HepG2 (cell line): Measurements from ENCODE around the gene MAML1. TPM values are rescaled to one million over a fixed set of nuclear protein-coding genes. Genes with fewer than 3 reads are reported as not detected.

ENCODE experiments used
- AGO2 ChIP-seq: fragments of 200-400 bp; formaldehyde crosslinking; optimal IDR thresholded peaks from 2 replicates; pipeline ENCODE3; 2017; ENCODE audit warnings: mild to moderate bottlenecking, low read depth, low read length, moderate library complexity
- CBX1 ChIP-seq: IDR thresholded peaks from one replicate; pipeline ENCODE4 v1.6.1; 2016; ENCODE audit warnings: antibody characterized with exemption, low read depth
- EHMT2 ChIP-seq: fragments of 200-600 bp; sonication (generic); IDR thresholded peaks from 2 replicates; pipeline ENCODE4 v1.7.0; 2017; ENCODE audit warnings: antibody characterized with exemption, low read depth, low read length, borderline replicate concordance
- FOXK2 ChIP-seq: fragments of 450-650 bp; IDR thresholded peaks from 2 replicates; pipeline ENCODE4 v1.6.1; 2016
- HMG20A ChIP-seq: IDR thresholded peaks from 2 replicates; pipeline ENCODE4 v1.6.1; 2016; ENCODE audit warnings: borderline replicate concordance
- IRF2 ChIP-seq: IDR thresholded peaks from 2 replicates; pipeline ENCODE4 v1.6.1; 2018; ENCODE audit warnings: missing genetic modification reagents, missing compliant biosample characterization
- NCOA5 ChIP-seq: sonication (generic); formaldehyde crosslinking; IDR thresholded peaks from 2 replicates; pipeline ENCODE4 v1.4.0; 2020; ENCODE audit warnings: missing genetic modification reagents
- SP1 ChIP-seq, 2 experiments: fragments of 450-650 bp in 1 of 2; sonication (generic) in 1 of 2; formaldehyde crosslinking in 1 of 2; IDR thresholded peaks; 2 replicates each; pipeline versions ENCODE4 v1.4.0 to v1.6.1; 2016 to 2020; ENCODE audit warnings: missing genetic modification reagents in 1 of 2
- TBX3 ChIP-seq: fragments of 450-650 bp; IDR thresholded peaks from 2 replicates; pipeline ENCODE4 v1.6.1; 2017; ENCODE audit warnings: antibody characterized with exemption, mild to moderate bottlenecking, inconsistent platforms, borderline replicate concordance
- ZNF136 ChIP-seq: sonication (generic); formaldehyde crosslinking; IDR thresholded peaks from 2 replicates; pipeline ENCODE4 v1.8.1; 2022; ENCODE audit warnings: low read depth, mild to moderate bottlenecking, moderate library complexity, missing genetic modification reagents
- ZNF589 ChIP-seq: sonication (generic); formaldehyde crosslinking; conservative IDR thresholded peaks from 2 replicates; pipeline ENCODE4 v1.8.0; 2022; ENCODE audit warnings: mild to moderate bottlenecking, moderate library complexity, missing genetic modification reagents
- polyA plus RNA-seq, 8 experiments: library from polyadenylated mRNA; depleted of rRNA in 3 of 8; stranded (reverse) in 7 of 8; unstranded in 1 of 8; fragments of >200 nt; fragmentation: Illumina TruSeq in 4 of 8; extraction: Trizol in 4 of 8; gene quantifications; 2 replicates each; pipeline versions ENCODE4 v1.2.1 to v1.2.3, GENCODE V29; 2011 to 2016; ENCODE audit warnings: low read depth in 4 of 8, missing spikeins in 1 of 8, mixed read lengths in 1 of 8; ENCODE audit not compliant: insufficient read depth in 1 of 8
- total RNA-seq, 5 experiments: library from RNA; depleted of rRNA; stranded (reverse); fragments of >200 nt; fragmentation: Illumina TruSeq; extraction: Trizol; gene quantifications; 2 replicates each; pipeline ENCODE4 v1.2.3, GENCODE V29; 2016; ENCODE audit warnings: low read depth in 1 of 5
- TF ChIP-seq, protein P1 (sequence below): sonication (generic); formaldehyde crosslinking; IDR thresholded peaks from 2 replicates; pipeline ENCODE4 v1.8.0; 2022; ENCODE audit warnings: mild to moderate bottlenecking, missing genetic modification reagents; ENCODE audit not compliant: insufficient replicate concordance
- TF ChIP-seq, protein P2 (sequence below): sonication (generic); formaldehyde crosslinking; IDR thresholded peaks from 2 replicates; pipeline ENCODE4 v1.4.0; 2020; ENCODE audit warnings: mild to moderate bottlenecking, missing genetic modification reagents
- TF ChIP-seq, protein P3 (sequence below): sonication (generic); formaldehyde crosslinking; IDR thresholded peaks from 2 replicates; pipeline ENCODE4 v1.4.0; 2020; ENCODE audit warnings: missing genetic modification reagents
- TF ChIP-seq, protein P4 (sequence below): sonication (generic); formaldehyde crosslinking; IDR thresholded peaks from 2 replicates; pipeline ENCODE4 v1.4.0; 2020; ENCODE audit warnings: low read depth, mild to moderate bottlenecking, missing genetic modification reagents
- TF ChIP-seq, protein P5 (sequence below): sonication (generic); formaldehyde crosslinking; IDR thresholded peaks from 2 replicates; pipeline ENCODE4 v1.5.1; 2020; ENCODE audit warnings: mild to moderate bottlenecking, missing genetic modification reagents, moderate library complexity

Gene MAML1
- total and polyA plus RNA-seq, 2 of the 13 experiments (the other 11 are each of a cell fraction or from before 2014, with no cell fraction given): 10.0 to 10.8 TPM

DNA sequence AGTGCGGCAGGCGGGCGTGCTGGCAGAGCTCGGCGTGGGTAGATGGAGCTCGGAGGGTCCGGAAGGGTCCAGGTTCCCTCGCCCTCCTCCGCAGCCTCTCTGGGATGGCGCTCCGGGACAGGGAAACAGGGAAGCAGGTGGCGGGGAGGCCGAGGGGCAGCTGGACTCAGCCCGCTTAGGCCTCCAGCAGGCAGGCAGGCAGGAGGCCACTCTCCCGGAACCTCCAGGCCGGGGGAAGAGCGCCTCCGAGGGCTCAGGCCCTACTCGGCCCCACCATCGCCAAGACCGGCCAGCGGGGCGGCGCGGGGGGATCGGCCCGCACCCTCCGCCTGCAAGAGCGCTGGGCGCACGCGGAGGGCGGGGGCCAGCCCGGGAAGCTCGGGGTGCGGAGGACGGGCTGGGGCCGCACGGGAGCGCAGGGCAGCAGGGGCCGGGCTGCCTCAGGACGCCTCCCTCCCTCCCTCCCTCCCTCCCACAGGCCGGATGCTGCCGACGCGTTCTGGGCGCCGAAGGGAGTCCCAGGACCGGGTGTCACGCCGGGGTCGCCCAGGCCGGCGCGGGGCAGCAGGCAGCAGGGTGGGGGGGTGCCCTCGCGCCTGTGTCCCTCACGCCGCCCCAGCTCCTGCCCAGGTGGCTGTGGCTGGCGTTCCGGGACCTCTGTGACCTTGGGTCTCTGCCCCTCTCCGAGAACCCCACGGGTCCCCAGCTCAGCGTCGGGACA is 73.1 kb downstream of the MAML1 start (continued):
- TF ChIP-seq TBX3: no peak
- TF ChIP-seq FOXK2: no peak
- TF ChIP-seq ZNF589 (CRISPR knock-in tag): peak; percentile 56; the same call in 1 of the 2 replicates
- TF ChIP-seq AGO2: peak; percentile 88
- no peak for TF ChIP-seq CBX1
- no peak for TF ChIP-seq SP1 (IDR thresholded peaks at IDR 0.05)
- TF ChIP-seq SP1 (CRISPR knock-in tag; IDR thresholded peaks at IDR 0.05): no peak
- TF ChIP-seq, protein P1, sequence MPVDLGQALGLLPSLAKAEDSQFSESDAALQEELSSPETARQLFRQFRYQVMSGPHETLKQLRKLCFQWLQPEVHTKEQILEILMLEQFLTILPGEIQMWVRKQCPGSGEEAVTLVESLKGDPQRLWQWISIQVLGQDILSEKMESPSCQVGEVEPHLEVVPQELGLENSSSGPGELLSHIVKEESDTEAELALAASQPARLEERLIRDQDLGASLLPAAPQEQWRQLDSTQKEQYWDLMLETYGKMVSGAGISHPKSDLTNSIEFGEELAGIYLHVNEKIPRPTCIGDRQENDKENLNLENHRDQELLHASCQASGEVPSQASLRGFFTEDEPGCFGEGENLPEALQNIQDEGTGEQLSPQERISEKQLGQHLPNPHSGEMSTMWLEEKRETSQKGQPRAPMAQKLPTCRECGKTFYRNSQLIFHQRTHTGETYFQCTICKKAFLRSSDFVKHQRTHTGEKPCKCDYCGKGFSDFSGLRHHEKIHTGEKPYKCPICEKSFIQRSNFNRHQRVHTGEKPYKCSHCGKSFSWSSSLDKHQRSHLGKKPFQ (CRISPR knock-in tag): no peak
- TF ChIP-seq, protein P2, sequence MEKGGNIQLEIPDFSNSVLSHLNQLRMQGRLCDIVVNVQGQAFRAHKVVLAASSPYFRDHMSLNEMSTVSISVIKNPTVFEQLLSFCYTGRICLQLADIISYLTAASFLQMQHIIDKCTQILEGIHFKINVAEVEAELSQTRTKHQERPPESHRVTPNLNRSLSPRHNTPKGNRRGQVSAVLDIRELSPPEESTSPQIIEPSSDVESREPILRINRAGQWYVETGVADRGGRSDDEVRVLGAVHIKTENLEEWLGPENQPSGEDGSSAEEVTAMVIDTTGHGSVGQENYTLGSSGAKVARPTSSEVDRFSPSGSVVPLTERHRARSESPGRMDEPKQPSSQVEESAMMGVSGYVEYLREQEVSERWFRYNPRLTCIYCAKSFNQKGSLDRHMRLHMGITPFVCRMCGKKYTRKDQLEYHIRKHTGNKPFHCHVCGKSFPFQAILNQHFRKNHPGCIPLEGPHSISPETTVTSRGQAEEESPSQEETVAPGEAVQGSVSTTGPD (CRISPR knock-in tag): no peak
- TF ChIP-seq, protein P3, sequence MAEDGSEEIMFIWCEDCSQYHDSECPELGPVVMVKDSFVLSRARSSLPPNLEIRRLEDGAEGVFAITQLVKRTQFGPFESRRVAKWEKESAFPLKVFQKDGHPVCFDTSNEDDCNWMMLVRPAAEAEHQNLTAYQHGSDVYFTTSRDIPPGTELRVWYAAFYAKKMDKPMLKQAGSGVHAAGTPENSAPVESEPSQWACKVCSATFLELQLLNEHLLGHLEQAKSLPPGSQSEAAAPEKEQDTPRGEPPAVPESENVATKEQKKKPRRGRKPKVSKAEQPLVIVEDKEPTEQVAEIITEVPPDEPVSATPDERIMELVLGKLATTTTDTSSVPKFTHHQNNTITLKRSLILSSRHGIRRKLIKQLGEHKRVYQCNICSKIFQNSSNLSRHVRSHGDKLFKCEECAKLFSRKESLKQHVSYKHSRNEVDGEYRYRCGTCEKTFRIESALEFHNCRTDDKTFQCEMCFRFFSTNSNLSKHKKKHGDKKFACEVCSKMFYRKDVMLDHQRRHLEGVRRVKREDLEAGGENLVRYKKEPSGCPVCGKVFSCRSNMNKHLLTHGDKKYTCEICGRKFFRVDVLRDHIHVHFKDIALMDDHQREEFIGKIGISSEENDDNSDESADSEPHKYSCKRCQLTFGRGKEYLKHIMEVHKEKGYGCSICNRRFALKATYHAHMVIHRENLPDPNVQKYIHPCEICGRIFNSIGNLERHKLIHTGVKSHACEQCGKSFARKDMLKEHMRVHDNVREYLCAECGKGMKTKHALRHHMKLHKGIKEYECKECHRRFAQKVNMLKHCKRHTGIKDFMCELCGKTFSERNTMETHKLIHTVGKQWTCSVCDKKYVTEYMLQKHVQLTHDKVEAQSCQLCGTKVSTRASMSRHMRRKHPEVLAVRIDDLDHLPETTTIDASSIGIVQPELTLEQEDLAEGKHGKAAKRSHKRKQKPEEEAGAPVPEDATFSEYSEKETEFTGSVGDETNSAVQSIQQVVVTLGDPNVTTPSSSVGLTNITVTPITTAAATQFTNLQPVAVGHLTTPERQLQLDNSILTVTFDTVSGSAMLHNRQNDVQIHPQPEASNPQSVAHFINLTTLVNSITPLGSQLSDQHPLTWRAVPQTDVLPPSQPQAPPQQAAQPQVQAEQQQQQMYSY (CRISPR knock-in tag): no peak
- TF ChIP-seq, protein P4, sequence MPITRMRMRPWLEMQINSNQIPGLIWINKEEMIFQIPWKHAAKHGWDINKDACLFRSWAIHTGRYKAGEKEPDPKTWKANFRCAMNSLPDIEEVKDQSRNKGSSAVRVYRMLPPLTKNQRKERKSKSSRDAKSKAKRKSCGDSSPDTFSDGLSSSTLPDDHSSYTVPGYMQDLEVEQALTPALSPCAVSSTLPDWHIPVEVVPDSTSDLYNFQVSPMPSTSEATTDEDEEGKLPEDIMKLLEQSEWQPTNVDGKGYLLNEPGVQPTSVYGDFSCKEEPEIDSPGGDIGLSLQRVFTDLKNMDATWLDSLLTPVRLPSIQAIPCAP (CRISPR knock-in tag): 0 out of 2 replicates have a peak, but pooled peaks have one; percentile 35
- no peak for TF ChIP-seq HMG20A (CRISPR knock-in tag)
- no peak for TF ChIP-seq NCOA5 (CRISPR knock-in tag)
- no peak for TF ChIP-seq EHMT2
- no peak for TF ChIP-seq ZNF136
- TF ChIP-seq, protein P5, sequence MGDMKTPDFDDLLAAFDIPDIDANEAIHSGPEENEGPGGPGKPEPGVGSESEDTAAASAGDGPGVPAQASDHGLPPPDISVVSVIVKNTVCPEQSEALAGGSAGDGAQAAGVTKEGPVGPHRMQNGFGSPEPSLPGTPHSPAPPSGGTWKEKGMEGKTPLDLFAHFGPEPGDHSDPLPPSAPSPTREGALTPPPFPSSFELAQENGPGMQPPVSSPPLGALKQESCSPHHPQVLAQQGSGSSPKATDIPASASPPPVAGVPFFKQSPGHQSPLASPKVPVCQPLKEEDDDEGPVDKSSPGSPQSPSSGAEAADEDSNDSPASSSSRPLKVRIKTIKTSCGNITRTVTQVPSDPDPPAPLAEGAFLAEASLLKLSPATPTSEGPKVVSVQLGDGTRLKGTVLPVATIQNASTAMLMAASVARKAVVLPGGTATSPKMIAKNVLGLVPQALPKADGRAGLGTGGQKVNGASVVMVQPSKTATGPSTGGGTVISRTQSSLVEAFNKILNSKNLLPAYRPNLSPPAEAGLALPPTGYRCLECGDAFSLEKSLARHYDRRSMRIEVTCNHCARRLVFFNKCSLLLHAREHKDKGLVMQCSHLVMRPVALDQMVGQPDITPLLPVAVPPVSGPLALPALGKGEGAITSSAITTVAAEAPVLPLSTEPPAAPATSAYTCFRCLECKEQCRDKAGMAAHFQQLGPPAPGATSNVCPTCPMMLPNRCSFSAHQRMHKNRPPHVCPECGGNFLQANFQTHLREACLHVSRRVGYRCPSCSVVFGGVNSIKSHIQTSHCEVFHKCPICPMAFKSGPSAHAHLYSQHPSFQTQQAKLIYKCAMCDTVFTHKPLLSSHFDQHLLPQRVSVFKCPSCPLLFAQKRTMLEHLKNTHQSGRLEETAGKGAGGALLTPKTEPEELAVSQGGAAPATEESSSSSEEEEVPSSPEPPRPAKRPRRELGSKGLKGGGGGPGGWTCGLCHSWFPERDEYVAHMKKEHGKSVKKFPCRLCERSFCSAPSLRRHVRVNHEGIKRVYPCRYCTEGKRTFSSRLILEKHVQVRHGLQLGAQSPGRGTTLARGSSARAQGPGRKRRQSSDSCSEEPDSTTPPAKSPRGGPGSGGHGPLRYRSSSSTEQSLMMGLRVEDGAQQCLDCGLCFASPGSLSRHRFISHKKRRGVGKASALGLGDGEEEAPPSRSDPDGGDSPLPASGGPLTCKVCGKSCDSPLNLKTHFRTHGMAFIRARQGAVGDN (CRISPR knock-in tag): peak; percentile 88
- no peak for TF ChIP-seq IRF2 (CRISPR knock-in tag)
